Body of pancreas (tissue), 4 donors: ENCODE data around the gene CFAP61.

ENCODE experiments used
- POLR2A ChIP-seq, 3 donors: fragments of 450-650 bp; IDR thresholded peaks; one replicate each; pipeline ENCODE4 v1.6.1; 2016; ENCODE audit warnings: antibody characterized with exemption in 3 of 3, mild to moderate bottlenecking in 2 of 3
- TF ChIP-seq, protein P1 (sequence below), 7 experiments: fragments of 450-650 bp in 4 of 7; fragments of 200-600 bp in 3 of 7; sonication (generic) in 3 of 7; IDR thresholded peaks; one replicate each; pipeline ENCODE4 v1.5.1; 2016 to 2019; ENCODE audit warnings: antibody characterized with exemption in 7 of 7

DNA sequence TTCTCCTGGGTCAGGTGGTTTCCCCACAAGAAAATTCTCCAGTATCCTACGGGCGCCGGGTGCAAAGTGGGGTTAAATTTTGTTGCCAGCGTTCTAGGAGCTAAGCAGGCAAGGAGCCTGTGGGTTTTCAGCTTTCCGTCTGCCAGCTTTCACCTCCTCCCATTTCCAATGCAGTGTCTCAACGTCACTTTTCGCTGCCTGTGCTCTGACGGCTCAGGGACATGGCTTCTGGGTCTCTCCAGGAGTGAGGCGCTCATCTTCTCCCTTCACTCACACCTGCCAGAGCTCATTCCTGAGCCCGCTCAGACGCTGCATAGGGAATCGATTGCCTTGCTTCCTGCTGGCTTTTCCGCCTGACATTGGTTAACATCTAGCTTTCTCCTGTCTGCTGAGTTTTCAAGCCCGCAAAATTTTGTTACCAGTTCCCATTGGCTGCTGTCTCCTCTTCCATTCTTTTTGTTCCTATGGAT, 42.5 kb upstream of the CFAP61 start:
- TF ChIP-seq, protein P1, sequence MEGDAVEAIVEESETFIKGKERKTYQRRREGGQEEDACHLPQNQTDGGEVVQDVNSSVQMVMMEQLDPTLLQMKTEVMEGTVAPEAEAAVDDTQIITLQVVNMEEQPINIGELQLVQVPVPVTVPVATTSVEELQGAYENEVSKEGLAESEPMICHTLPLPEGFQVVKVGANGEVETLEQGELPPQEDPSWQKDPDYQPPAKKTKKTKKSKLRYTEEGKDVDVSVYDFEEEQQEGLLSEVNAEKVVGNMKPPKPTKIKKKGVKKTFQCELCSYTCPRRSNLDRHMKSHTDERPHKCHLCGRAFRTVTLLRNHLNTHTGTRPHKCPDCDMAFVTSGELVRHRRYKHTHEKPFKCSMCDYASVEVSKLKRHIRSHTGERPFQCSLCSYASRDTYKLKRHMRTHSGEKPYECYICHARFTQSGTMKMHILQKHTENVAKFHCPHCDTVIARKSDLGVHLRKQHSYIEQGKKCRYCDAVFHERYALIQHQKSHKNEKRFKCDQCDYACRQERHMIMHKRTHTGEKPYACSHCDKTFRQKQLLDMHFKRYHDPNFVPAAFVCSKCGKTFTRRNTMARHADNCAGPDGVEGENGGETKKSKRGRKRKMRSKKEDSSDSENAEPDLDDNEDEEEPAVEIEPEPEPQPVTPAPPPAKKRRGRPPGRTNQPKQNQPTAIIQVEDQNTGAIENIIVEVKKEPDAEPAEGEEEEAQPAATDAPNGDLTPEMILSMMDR (IDR thresholded peaks at IDR 0.05), result no peak
- no peak for TF ChIP-seq POLR2A (IDR thresholded peaks at IDR 0.05)
